HG03108 (cell line): ENCODE data around the gene SCN2A.
A peak's percentile ranks its signal among the peaks of the same experiment; 100 is the strongest.

Source experiments
- ATAC-seq: cut with Tn5 transposase; IDR thresholded peaks from one replicate; pipeline ENCODE4 v1.9.1; 2021; ENCODE audit warnings: moderate library complexity; ENCODE audit not compliant: unreplicated experiment

The SCN2A gene

DNA sequence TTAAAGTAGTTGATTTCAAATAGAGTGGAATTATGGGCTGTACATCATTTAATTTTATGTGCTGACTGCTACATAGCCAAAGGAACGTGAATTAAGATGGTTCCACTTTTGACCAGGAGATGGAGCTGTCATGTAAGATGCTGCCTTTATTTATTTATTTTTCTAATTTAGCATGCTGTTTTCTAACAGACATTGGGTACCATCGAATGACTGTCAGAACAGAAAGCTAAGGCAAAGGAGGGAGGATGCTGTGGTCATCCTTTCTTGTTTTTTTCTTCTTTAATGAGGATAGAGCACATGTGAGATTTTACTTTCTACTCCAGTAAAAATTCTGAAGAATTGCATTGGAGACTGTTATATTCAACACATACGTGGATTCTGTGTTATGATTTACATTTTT, at the start of gene SCN2A:
Gene SCN2A, plus strand, starts transcription at position 185 of the 400 bp plus-strand sequence. CDS start 56,410 bp downstream, outside the sequence.
- no peak for ATAC-seq

DNA sequence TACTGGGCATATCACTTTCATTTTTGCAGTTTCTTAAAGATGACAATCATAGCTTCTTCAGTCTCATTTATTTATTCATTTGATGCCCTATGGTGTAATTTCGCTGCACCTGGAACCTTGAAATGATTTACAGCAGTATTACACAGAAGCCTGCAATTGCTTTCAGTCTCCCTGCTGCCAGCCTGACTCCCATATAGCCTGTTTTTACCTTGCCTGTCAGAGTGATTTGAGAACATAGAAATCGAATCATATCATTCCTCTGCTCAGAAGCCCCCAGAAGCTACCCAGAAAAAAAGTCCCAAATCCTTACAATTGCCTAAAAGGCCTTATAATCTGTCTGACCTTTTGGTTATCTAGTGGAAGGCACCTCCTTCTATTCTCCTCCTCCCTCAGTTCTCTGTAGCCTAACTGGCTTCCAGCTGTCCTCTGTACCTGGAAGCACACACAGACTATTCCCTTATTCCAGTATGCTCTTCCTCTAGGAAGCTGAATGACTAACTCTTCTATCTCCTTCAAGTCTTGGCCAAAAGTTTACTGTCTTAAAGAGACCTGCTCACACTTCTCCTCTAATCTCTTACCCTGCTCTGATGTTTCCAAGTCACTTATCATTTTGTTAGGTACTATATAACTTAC, 48.0 kb upstream of the SCN2A start:
- no peak for ATAC-seq

GRCh38 chr2:165192729-165193128, 46.5 kb upstream of the SCN2A start:
- ATAC-seq = no peak

GRCh38 chr2:165193178-165193777, 45.9 kb upstream of the SCN2A start:
- ATAC-seq = peak; percentile 98

GRCh38 chr2:165196411-165196810, 42.8 kb upstream of the SCN2A start:
- no peak for ATAC-seq

DNA sequence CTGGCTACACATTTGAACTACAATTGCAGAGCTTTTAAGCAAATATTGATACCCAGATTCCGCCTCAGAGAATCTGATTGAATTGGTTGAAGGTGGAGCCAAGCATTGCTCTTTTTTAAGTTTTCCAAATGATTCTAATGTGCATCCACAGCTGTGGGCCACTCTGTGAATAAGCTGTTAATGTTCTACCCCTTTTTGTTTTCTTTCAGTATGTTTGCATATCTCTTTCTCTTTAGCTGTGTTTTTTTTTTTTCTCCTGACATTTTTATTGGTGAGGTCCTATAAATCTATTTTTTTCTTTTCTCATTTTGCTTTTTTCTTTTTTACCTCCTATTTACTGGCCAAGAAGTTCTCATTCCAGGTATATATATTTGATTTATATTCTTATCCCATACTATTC, 41.9 kb upstream of the SCN2A start:
- ATAC-seq = no peak

DNA sequence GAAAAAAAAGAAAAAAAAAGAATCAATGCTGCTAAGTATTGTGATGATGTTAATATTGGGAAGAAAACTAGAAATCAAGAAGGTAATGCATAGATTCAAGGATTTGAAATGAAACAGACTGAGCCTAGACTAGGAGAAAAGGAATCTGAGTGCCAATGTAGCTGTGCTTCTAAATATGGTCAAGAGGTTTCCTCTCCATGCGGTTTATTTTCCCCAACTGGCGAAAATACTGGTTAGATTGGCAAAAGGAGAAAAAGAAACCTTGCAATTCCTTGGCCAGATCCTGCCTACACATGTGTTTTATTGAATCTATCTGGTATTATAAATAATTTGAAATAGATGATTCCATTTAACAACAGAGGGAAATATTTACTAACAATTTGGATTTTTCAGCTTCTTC, 41.0 kb upstream of the SCN2A start:
- no peak for ATAC-seq

DNA sequence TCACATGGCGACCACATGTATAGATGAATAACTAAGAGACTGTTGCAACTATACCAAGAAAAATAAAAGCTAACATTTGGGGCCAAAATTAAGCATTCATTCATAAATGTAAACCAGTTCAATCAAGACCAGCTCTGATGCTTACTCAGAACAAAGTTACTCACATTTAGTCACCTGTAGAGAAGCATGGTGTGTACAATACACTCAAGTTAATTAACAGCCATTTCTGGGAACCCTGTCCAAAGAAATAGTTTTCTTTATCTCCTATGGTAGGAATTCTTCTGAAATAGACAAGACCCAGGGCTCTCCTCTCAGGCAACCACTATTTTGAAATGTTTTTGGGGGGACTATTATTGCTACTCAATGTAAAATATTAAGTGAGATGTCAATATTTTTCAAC, 37.0 kb upstream of the SCN2A start:
- ATAC-seq = no peak

DNA sequence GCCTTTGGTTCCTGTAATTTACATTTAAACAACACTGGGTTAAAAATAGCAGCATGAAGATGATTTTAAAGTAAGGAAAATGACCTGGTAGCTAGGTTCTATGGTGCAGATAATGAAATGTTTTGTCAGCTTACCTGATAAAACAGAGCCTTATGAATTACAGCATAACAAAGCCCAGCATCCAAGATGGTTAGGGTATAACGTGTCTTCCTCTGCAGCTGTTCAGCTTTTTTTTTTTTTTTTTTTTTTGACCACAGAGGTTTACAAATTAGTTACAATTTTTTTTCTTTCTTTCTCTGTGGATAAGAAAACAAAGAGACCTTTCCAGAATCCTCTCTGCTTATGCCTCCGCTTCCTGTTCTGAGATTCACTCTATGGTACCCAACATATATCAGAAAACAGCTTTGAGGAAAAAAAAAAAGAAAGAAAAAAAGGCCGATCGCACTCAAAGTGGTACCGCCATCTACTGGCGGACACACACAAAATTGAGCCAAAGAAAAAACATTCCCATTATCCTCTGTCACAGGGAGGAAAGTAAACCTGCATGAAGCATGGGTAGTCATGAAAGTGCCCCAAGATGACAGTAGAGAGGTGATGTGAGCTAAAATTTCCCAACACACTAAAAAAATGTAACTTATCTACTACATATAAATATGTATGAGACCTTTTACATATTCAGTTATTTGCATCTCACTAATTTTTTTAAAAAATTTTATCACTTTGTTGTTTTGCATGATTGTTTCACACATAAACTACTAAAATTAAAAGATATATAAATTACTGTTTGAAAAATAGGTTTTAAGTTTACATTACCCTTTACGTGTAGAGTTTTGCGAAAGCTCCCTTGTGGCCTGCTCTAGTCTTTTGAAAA, 35.3 kb upstream of the SCN2A start, which contains the start of gene SCN3A:
Gene SCN3A, minus strand, starts transcription at position 362 of the 871 bp plus-strand sequence. CDS start 27,656 bp downstream, outside the sequence.
- no peak for ATAC-seq

DNA sequence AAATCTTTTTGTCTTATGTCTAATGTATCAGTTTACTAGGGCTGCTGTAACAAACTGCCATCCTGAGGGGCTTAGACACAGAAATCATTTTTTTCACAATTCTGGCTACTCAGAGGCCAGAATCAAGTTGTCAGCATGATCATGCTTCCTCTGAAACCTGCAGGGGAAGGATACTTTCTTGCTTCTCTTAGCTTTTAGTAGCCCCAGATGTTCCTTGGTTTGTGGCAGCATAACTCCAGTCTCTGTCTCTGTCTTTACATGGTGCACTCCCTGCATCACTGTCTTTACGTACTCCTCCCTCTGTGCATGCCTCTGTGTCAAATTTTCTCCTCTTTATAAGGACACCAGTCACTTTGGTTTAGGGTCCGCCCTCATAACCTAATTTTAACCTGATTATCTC, 33.3 kb upstream of the SCN2A start:
- no peak for ATAC-seq

GRCh38 chr2:165208094-165208493, 31.1 kb upstream of the SCN2A start:
- ATAC-seq = no peak

DNA sequence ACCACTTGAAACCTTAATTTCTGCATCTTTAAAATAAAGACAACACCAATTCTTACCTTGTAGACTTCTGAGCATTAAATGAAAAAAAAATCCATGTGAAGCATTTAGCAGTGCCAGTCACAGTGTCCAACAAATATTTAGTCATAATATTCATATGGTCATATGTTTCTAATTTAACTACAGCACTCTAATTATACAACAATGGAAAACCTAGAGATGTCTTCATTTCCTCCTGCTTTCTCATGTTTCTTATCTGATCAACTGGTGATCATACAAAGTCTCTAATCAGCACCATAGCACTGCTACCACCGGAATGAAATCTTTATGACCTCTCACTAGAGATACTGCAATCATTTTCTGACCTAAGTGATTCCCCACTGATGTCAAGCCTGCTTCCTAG, 25.1 kb upstream of the SCN2A start:
- no peak for ATAC-seq

- no peak for ATAC-seq
Measured at GRCh38 chr2:165219481-165219880, 19.7 kb upstream of the SCN2A start.

DNA sequence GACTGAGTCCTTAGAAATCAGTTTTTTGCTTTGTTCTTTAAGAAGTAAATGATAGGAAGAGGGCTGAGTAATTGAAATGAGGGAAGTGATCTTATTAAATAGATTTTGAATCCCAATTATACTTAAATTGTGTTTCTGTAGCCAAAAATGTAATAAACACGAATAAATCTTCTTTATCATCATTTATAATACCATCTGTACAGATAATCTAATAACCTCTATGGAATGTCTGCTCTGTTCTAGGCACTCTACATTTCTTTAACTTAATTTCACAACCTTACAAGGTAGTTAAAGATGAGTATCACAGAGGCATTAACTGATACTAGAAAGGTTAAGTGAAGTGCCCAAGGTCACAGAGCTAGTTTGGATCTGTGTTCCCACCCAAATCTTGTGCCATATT, 14.3 kb upstream of the SCN2A start:
- ATAC-seq = no peak

DNA sequence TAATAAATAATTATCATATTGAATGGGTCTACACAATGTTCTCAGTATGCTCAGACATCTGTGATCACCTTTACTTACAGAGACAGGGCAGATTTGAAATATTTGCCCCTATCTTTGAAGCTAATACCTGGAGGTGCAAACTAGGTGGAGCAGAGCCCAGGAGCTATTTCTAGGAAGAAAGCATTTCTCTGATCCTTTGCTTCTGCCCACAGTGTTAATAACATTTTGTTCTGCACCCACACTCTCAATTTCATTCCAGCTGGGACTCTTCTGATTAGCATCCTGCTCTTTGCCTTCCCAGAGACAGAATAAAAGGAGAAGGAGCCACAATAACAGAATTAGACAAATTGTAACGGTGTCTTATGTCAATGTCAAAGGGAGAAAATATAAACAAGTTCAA, 11.6 kb upstream of the SCN2A start:
- ATAC-seq = no peak

DNA sequence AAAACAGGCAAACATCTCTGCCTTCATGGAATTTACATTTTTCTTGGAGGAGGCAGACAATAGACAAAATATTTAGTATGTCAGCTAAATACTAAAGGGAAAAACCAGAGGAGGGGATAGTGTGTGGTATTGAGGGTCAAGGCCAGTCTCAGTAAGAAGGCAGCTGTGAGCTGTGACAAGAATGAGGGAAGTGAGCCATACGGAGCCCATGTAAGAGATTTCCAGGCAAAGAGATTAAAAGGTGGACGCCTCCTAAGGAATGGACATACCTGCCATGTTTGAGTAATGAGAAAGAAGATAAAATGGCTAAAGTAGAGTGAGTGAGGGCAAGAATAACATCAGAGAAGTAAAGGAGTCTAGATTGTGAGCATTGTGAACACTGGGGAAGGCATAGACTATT, 2.2 kb upstream of the SCN2A start:
- ATAC-seq = no peak

GRCh38 chr2:165238295-165238694, 919 bp upstream of the SCN2A start:
- ATAC-seq = no peak

- ATAC-seq = no peak
Measured at GRCh38 chr2:165239856-165240515, 772 bp downstream of the SCN2A start.

DNA sequence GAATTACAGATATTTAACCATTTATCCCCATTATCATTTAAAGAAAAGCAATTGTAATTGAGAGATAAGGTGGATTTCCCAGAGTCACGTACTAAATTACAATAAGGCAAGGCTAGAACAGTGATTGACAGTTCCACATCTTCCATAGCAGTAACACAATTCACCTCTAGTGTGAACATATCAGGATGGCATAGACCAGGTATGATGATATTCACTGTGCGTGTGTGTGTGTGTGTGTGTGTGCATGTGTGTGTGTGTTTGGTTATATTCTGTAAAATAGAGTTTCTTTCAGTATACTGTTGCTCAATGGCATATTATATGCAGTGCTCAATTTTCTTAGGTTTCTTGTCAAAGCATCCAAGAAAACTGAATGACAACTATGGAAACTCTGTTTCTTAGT, 1.7 kb downstream of the SCN2A start:
- ATAC-seq = no peak

DNA sequence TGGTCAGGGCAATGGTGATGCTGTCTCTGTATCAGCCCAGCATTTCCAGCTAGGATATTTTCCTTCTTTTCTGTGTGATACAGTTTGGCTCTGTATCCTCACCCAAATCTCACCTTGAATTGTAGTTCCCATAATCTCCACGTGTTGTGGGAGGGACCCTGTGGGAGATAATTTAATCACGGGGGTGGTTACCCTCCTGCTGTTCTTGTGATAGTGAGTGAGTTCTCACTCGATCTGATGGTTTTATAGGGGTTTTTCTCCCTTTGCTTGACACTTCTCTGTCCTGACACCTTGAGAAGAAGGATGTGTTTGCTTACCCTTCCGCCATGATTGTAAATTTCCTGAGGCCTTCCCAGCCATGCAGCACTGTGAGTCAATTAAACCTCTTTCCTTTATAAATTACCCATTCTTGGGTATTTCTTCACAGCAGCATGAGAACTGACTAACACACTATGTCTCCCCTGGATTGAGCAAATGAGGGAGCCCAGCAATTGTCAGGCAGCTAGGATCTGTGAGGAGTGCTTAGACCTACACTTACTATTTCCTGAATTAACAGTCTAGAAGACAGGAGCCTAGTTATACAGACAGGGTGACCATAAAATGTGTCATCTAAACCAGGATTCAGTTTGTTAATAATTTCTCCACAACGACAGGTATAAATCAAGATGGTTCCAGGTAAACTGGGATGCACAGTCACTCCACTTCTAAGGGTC, 6.0 kb downstream of the SCN2A start:
- ATAC-seq = no peak

DNA sequence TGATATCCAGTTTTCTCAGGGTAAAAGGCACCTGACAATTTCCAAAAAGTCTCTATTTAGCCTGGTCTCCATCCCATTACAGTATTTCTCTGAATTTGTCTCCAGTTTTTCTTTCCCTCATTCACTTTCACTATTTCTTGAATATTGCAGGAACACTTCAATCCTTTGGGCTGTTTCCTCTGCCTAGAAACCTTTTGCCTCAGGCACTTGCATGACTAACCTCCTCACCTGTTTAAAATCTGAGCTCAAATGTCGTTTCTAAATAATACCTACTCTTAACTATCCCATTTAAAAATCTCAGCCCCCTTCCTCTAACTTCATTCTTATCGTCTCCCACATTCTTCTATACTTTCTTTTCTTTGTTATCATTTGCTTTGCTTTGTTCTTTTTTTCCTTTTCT, 9.0 kb downstream of the SCN2A start:
- ATAC-seq = no peak
